ENCODE data around the gene NDOR1. TPM values are rescaled to one million over a fixed set of nuclear protein-coding genes. Genes with fewer than 3 reads are reported as not detected.
A peak's percentile ranks its signal among the peaks of the same experiment; 100 is the strongest.

The NDOR1 gene
- polyA plus RNA-seq, 3 donors: 4.4 to 26.9 (median 5.2) TPM

DNA sequence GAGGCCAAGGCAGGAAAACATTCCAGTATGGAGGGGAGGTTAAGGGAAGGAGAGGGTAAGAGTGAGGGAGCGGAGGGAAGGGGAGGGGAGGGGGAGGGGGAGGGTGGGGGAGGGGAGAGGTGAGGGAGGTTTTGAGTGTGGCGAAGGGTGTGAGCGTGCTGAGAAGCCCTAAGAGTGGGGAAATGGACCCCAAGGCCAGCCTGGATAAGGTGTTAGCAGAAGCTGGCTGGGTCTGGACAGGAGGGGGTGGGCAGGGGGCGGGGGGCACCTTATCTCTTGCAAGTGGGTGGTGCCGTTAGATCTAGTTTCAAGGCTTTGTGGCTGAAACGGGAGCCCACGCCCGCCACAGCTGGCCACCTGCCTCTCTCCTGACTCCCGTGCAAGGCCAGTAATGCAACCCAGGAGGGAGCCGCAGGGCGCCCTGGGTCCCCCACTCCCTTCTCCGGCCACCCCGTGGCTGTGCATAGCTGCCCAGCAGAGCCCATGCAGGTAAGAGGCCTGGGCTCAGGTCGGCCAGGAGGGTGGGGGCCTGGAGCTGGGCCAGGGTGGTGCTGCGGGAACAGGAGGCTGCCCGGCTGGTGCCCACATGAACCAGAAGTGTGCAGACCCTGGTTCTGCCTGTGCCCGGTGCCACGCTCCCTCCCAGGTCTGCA lies 22.5 kb downstream of the NDOR1 start:
- Histone ChIP-seq H3K9me3 (replicated peaks in 1 of 2; ENCODE audit: control insufficient read depth in 1 of 2, insufficient read depth in 1 of 2, low read length in 2 of 2) (no peaks in the 10 kb centered on the region), H3K4me2 (replicated peaks; ENCODE audit: extremely low read depth, low read length, poor library complexity, severe bottlenecking) (no peak overlapping the region), H3K4me3 (replicated peaks in 1 of 3; ENCODE audit: low read depth in 2 of 3, low read length in 3 of 3) (no peak overlapping the region), H3K79me2 (ENCODE audit: insufficient read depth, low read length) (no peaks in the 10 kb centered on the region), H3K27ac (ENCODE audit: low read depth in 1 of 2, low read length in 2 of 2) (no peak overlapping the region), H3K4me1 (ENCODE audit: control insufficient read depth in 1 of 2, insufficient read depth in 2 of 2, low read length in 2 of 2) (peaks cover 17 to 20% of the 10 kb centered on the region in 2 donors), H2AFZ (ENCODE audit: insufficient read depth, low read depth, low read length, poor library complexity, severe bottlenecking) (no peak overlapping the region), H3K36me3 (replicated peaks in 1 of 2; ENCODE audit: control insufficient read depth in 1 of 2, insufficient read depth in 2 of 2, low read length in 2 of 2) (no peaks in the 10 kb centered on the region), H3K27me3 (ENCODE audit: control insufficient read depth in 2 of 2, insufficient read depth in 2 of 2, low read length in 2 of 2) (peaks cover 0 to 9% of the 10 kb centered on the region in 2 donors), H4K20me1 (ENCODE audit: insufficient read depth, low read length) (no peaks in the 10 kb centered on the region), H3K9ac (ENCODE audit: insufficient read depth, low read length, poor library complexity, severe bottlenecking) (no peak overlapping the region)
- no peak overlapping the region for H3K27ac Mint-ChIP-seq
- H3K9me3 Mint-ChIP-seq: peaks cover 0 to 4% (median 0%) of the 10 kb centered on the region in 7 donors
- intact Hi-C loops (cut with micrococcal nuclease): loop anchor here in 1 of 2 donors (5.0 kb wide), 1 partner anchor 111 kb away; no protein-coding TSS in a partner anchor
- H3K36me3 Mint-ChIP-seq: no peaks in the 10 kb centered on the region
- no peak for DNase-seq
- H3K27me3 Mint-ChIP-seq (ENCODE audit: low read depth in 3 of 3): peaks cover 2 to 34% (median 5%) of the 10 kb centered on the region in 3 donors
- TF ChIP-seq CTCF (IDR thresholded peaks at IDR 0.05): no peak
- 39% methylated on average over 10 of the region's 18 CpGs for WGBS (ENCODE audit: insufficient coverage)
- peaks cover 17% of the 10 kb centered on the region for H3K4me1 Mint-ChIP-seq
- peak overlapping the region in 1 of 2 donors; percentile 60 for H3K4me3 Mint-ChIP-seq

GRCh38 chr9:137228506-137228967 lies 23.0 kb downstream of the NDOR1 start:
- peaks cover 0 to 4% (median 0%) of the 10 kb centered on the region in 7 donors for H3K9me3 Mint-ChIP-seq
- H3K36me3 Mint-ChIP-seq: no peaks in the 10 kb centered on the region

More at GRCh38 chr9:137228506-137228967, 23.0 kb downstream of the NDOR1 start:
- TF ChIP-seq CTCF (IDR thresholded peaks at IDR 0.05): no peak
- DNase-seq: no peak
- Mint-ChIP-seq H3K4me3 (no peak overlapping the region), H3K4me1 (peaks cover 15% of the 10 kb centered on the region), H3K27me3 (ENCODE audit: low read depth in 3 of 3) (peaks cover 0 to 34% (median 5%) of the 10 kb centered on the region in 3 donors), H3K27ac (no peak overlapping the region)
- Histone ChIP-seq H3K4me2 (replicated peaks; ENCODE audit: extremely low read depth, low read length, poor library complexity, severe bottlenecking) (no peak overlapping the region), H2AFZ (ENCODE audit: insufficient read depth, low read depth, low read length, poor library complexity, severe bottlenecking) (no peak overlapping the region), H3K9me3 (replicated peaks in 1 of 2; ENCODE audit: control insufficient read depth in 1 of 2, insufficient read depth in 1 of 2, low read length in 2 of 2) (no peaks in the 10 kb centered on the region), H3K79me2 (ENCODE audit: insufficient read depth, low read length) (no peaks in the 10 kb centered on the region), H3K4me1 (ENCODE audit: control insufficient read depth in 1 of 2, insufficient read depth in 2 of 2, low read length in 2 of 2) (peaks cover 15 to 18% of the 10 kb centered on the region in 2 donors), H3K27me3 (ENCODE audit: control insufficient read depth in 2 of 2, insufficient read depth in 2 of 2, low read length in 2 of 2) (peaks cover 0 to 9% of the 10 kb centered on the region in 2 donors), H3K9ac (ENCODE audit: insufficient read depth, low read length, poor library complexity, severe bottlenecking) (no peak overlapping the region), H3K27ac (ENCODE audit: low read depth in 1 of 2, low read length in 2 of 2) (no peak overlapping the region), H3K36me3 (replicated peaks in 1 of 2; ENCODE audit: control insufficient read depth in 1 of 2, insufficient read depth in 2 of 2, low read length in 2 of 2) (no peaks in the 10 kb centered on the region), H3K4me3 (replicated peaks in 1 of 3; ENCODE audit: low read depth in 2 of 3, low read length in 3 of 3) (no peak overlapping the region), H4K20me1 (ENCODE audit: insufficient read depth, low read length) (no peaks in the 10 kb centered on the region)
- intact Hi-C loops (cut with micrococcal nuclease): loop anchor here in 1 of 2 donors (5.0 kb wide), 1 partner anchor 111 kb away; no protein-coding TSS in a partner anchor
- WGBS (ENCODE audit: insufficient coverage): 71% methylated on average over 26 of the region's 29 CpGs

Data from CD14-positive monocyte (primary cell).